HCT116 (cell line): ENCODE data around the gene NIN. TPM values are rescaled to one million over a fixed set of nuclear protein-coding genes. Genes with fewer than 3 reads are reported as not detected.
A peak's percentile ranks its signal among the peaks of the same experiment; 100 is the strongest.

Source experiments
- ATAC-seq: fragments of 200-7000 bp; cut with Tn5 transposase; 2 replicates; pipeline ENCODE4 v1.9.1; 2020; ENCODE audit warnings: mild to moderate bottlenecking, moderate library complexity
- BruUV-seq: library from RNA; stranded (reverse); fragments of 400-500 nt; replicated peaks from 2 replicates; lab custom pipeline; 2021; lab: Mats Ljungman, UMichigan
- CTCF ChIA-PET: fragments of 300-600 bp; sonication (Branson Sonifier 250); formaldehyde crosslinking; loops from one replicate; lab custom pipeline; 2021; ENCODE audit warnings: antibody characterized with exemption; lab: Charles Lee
- POLR2A ChIA-PET: fragments of 300-600, 350-600 bp; sonication (Branson Sonifier 250); formaldehyde crosslinking; loops from one replicate; lab custom pipeline; 2021; ENCODE audit warnings: antibody characterized with exemption; lab: Charles Lee
- RAD21 ChIA-PET, 2 experiments: fragments of 300-600 bp; sonication (Branson Sonifier 250); formaldehyde crosslinking; loops; one replicate each; lab custom pipeline; 2023; ENCODE audit warnings: low total read pairs in 2 of 2; ENCODE audit not compliant: uncharacterized antibody in 2 of 2, unreplicated experiment in 2 of 2, low non-redundant PET in 1 of 2; lab: Charles Lee
- DNase-seq: peaks from one replicate; pipeline ENCODE4 v3.0.0-alpha.2; 2010; ENCODE audit warnings: low read depth, low spot score
- H2AFZ ChIP-seq: fragments of 200-600 bp; shearing (Covaris generic), sonication (generic); 2 replicates; pipeline ENCODE4 v1.6.1; 2017; ENCODE audit warnings: low read depth, mixed run types, mixed read lengths, antibody characterized with exemption, low read length; ENCODE audit not compliant: poor library complexity, severe bottlenecking
- H3K27ac ChIP-seq: 2 replicates; pipeline ENCODE4 v1.5.1; 2012; ENCODE audit warnings: low read depth, low read length
- H3K27me3 ChIP-seq: fragments of 200-600 bp; sonication (generic); 2 replicates; pipeline ENCODE4 v1.6.1; 2016; ENCODE audit warnings: mixed run types, low read length, mixed read lengths; ENCODE audit not compliant: insufficient read depth
- H3K36me3 ChIP-seq, 2 experiments: fragments of 200-500 bp in 1 of 2; fragments of 200-600 bp in 1 of 2; sonication (Bioruptor generic) in 1 of 2; sonication (generic) in 1 of 2; 2 replicates each; pipeline versions ENCODE4 v1.5.1 to v1.6.1; 2014 to 2016; ENCODE audit warnings: low read length in 2 of 2, inconsistent platforms in 1 of 2, mixed read lengths in 1 of 2, mixed run types in 1 of 2; ENCODE audit not compliant: insufficient read depth in 2 of 2, control insufficient read depth in 1 of 2
- H3K4me1 ChIP-seq, 2 experiments: fragments of 200-600 bp in 1 of 2; sonication (generic) in 1 of 2; 2 replicates each; pipeline versions ENCODE4 v1.5.1 to v1.6.1; 2012 to 2017; ENCODE audit warnings: low read length in 2 of 2, inconsistent platforms in 1 of 2, mild to moderate bottlenecking in 1 of 2, mixed read lengths in 1 of 2, mixed run types in 1 of 2, moderate library complexity in 1 of 2; ENCODE audit not compliant: insufficient read depth in 2 of 2, control insufficient read depth in 1 of 2
- H3K4me2 ChIP-seq: fragments of 200-600 bp; sonication (generic); 2 replicates; pipeline ENCODE4 v1.6.1; 2017; ENCODE audit warnings: mixed run types, low read length, mixed read lengths
- H3K4me3 ChIP-seq, 2 experiments: fragments of 200-600 bp in 1 of 2; sonication (generic) in 1 of 2; replicated peaks in 1 of 2; 2 replicates each; pipeline ENCODE4 v1.5.1; 2011 to 2016; ENCODE audit warnings: low read length in 2 of 2, control low read depth in 1 of 2, low read depth in 1 of 2, mild to moderate bottlenecking in 1 of 2, mixed read lengths in 1 of 2, mixed run types in 1 of 2
- H3K79me2 ChIP-seq: fragments of 200-600 bp; sonication (generic); 2 replicates; pipeline ENCODE4 v1.6.1; 2017; ENCODE audit warnings: mild to moderate bottlenecking, mixed run types, low read length, moderate library complexity, mixed read lengths; ENCODE audit not compliant: insufficient read depth
- H3K9ac ChIP-seq: fragments of 200-600 bp; sonication (generic); 2 replicates; pipeline ENCODE4 v1.6.1; 2016; ENCODE audit warnings: low read length, mixed read lengths
- H3K9me2 ChIP-seq: fragments of 200-600 bp; sonication (generic), shearing (Covaris generic); 2 replicates; pipeline ENCODE4 v1.6.1; 2017; ENCODE audit warnings: mixed run types, mild to moderate bottlenecking, moderate library complexity; ENCODE audit not compliant: insufficient read depth
- H3K9me3 ChIP-seq, 2 experiments: fragments of 200-500 bp in 1 of 2; fragments of 200-600 bp in 1 of 2; sonication (Bioruptor generic) in 1 of 2; sonication (generic) in 1 of 2; 2 replicates each; pipeline ENCODE4 v1.6.1; 2014 to 2017; ENCODE audit warnings: low read length in 2 of 2, mixed read lengths in 2 of 2, inconsistent platforms in 1 of 2, low read depth in 1 of 2, mild to moderate bottlenecking in 1 of 2, mixed run types in 1 of 2, moderate library complexity in 1 of 2; ENCODE audit not compliant: control insufficient read depth in 1 of 2, insufficient read depth in 1 of 2
- H4K20me1 ChIP-seq: fragments of 200-600 bp; sonication (generic), shearing (Covaris generic); 2 replicates; pipeline ENCODE4 v1.6.1; 2017; ENCODE audit warnings: mixed run types, mild to moderate bottlenecking, moderate library complexity; ENCODE audit not compliant: insufficient read depth
- EGR1 ChIP-seq: IDR thresholded peaks from 2 replicates; pipeline ENCODE4 v1.6.1; 2012; ENCODE audit warnings: low read depth
- ELF1 ChIP-seq: IDR thresholded peaks from 2 replicates; pipeline ENCODE4 v1.6.1; 2012; ENCODE audit warnings: low read depth, borderline replicate concordance
- EZH2phosphoT487 ChIP-seq: fragments of 200-600 bp; IDR thresholded peaks from 2 replicates; pipeline ENCODE4 v1.6.1; 2018; ENCODE audit warnings: antibody characterized with exemption, borderline replicate concordance
- FOSL1 ChIP-seq: IDR thresholded peaks from 2 replicates; pipeline ENCODE4 v1.6.1; 2012; ENCODE audit warnings: low read depth
- JUND ChIP-seq: IDR thresholded peaks from 2 replicates; pipeline ENCODE4 v1.6.1; 2012
- POLR2A ChIP-seq: IDR thresholded peaks from 2 replicates; pipeline ENCODE4 v1.7.0; 2011; ENCODE audit warnings: borderline replicate concordance; ENCODE audit not compliant: insufficient read depth, insufficient read length; ENCODE audit errors: extremely low read depth
- POLR2AphosphoS5 ChIP-seq: IDR thresholded peaks from 2 replicates; pipeline ENCODE4 v1.6.1; 2011; ENCODE audit warnings: mild to moderate bottlenecking, low read depth, low read length, moderate library complexity
- RAD21 ChIP-seq: IDR thresholded peaks from 2 replicates; pipeline ENCODE4 v1.6.1; 2012; ENCODE audit warnings: low read depth, mild to moderate bottlenecking
- SP1 ChIP-seq: IDR thresholded peaks from 2 replicates; pipeline ENCODE4 v1.6.1; 2012; ENCODE audit warnings: low read depth
- SRF ChIP-seq: IDR thresholded peaks from 2 replicates; pipeline ENCODE4 v1.6.1; 2012; ENCODE audit warnings: low read depth
- YY1 ChIP-seq: IDR thresholded peaks from 2 replicates; pipeline ENCODE4 v1.6.1; 2011; ENCODE audit warnings: low read length, low read depth, moderate library complexity, mild to moderate bottlenecking; ENCODE audit not compliant: insufficient replicate concordance; ENCODE audit errors: extremely low read depth
- ZFX ChIP-seq: fragments of 450-650 bp; IDR thresholded peaks from 2 replicates; pipeline ENCODE4 v1.6.1; 2017
- ZNF274 ChIP-seq: fragments of 200-500 bp; sonication (Bioruptor generic); IDR thresholded peaks from 2 replicates; pipeline ENCODE4 v1.6.1; 2014; ENCODE audit warnings: mild to moderate bottlenecking, low read depth, low read length, inconsistent platforms
- intact Hi-C: fragments of 100-400 bp; cut with micrococcal nuclease; formaldehyde crosslinking; loops from 2 replicates; pipeline ENCODE4 v1.10.0; 2022
- total RNA-seq: library from RNA; stranded (reverse); gene quantifications from one replicate; pipeline ENCODE4 v1.2.1, GENCODE V29; 2021; ENCODE audit not compliant: unreplicated experiment
- TF ChIP-seq, protein P1 (sequence below): IDR thresholded peaks from 2 replicates; pipeline ENCODE4 v1.6.1; 2012; ENCODE audit warnings: low read depth
- TF ChIP-seq, protein P2 (sequence below): IDR thresholded peaks from 2 replicates; pipeline ENCODE4 v1.6.1; 2011; ENCODE audit warnings: mild to moderate bottlenecking, low read length, moderate library complexity; ENCODE audit not compliant: insufficient replicate concordance; ENCODE audit errors: extremely low read depth

Gene NIN
- total RNA-seq, 1 experiment from 2014 or later, result 39.6 TPM

DNA sequence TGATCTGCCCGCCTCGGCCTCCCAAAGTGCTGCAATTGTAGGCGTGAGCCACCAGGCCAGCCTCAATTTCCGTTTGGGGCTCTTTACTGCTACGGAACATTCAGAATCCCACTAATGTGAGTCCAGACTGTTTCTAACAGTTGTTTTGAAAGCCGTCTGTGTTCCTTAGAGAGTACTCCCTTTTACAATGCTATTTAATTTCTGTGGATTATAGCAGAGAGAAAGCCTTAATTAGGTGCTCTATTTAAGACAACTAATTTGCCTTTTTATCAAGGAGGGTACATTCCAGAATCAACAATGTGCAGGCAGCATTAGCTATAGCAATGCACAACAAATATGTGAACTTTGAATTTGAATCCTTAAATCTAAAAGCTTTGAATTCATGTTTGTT is 160.1 kb downstream of the NIN start:
- H3K79me2 ChIP-seq, result peaks cover 20% of the 10 kb centered on the region
- 0 out of 2 replicates have a peak overlapping the region, but pooled peaks have one; percentile 1 for H3K27ac ChIP-seq
- BruUV-seq, result no TSS peak
- H3K9me3 ChIP-seq, result no peaks in the 10 kb centered on the region
- intact Hi-C loops, result no loop called here
- no peak for DNase-seq
- TF ChIP-seq, protein P1, sequence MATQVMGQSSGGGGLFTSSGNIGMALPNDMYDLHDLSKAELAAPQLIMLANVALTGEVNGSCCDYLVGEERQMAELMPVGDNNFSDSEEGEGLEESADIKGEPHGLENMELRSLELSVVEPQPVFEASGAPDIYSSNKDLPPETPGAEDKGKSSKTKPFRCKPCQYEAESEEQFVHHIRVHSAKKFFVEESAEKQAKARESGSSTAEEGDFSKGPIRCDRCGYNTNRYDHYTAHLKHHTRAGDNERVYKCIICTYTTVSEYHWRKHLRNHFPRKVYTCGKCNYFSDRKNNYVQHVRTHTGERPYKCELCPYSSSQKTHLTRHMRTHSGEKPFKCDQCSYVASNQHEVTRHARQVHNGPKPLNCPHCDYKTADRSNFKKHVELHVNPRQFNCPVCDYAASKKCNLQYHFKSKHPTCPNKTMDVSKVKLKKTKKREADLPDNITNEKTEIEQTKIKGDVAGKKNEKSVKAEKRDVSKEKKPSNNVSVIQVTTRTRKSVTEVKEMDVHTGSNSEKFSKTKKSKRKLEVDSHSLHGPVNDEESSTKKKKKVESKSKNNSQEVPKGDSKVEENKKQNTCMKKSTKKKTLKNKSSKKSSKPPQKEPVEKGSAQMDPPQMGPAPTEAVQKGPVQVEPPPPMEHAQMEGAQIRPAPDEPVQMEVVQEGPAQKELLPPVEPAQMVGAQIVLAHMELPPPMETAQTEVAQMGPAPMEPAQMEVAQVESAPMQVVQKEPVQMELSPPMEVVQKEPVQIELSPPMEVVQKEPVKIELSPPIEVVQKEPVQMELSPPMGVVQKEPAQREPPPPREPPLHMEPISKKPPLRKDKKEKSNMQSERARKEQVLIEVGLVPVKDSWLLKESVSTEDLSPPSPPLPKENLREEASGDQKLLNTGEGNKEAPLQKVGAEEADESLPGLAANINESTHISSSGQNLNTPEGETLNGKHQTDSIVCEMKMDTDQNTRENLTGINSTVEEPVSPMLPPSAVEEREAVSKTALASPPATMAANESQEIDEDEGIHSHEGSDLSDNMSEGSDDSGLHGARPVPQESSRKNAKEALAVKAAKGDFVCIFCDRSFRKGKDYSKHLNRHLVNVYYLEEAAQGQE, result no peak
- no peak for TF ChIP-seq YY1
- TF ChIP-seq, protein P2, sequence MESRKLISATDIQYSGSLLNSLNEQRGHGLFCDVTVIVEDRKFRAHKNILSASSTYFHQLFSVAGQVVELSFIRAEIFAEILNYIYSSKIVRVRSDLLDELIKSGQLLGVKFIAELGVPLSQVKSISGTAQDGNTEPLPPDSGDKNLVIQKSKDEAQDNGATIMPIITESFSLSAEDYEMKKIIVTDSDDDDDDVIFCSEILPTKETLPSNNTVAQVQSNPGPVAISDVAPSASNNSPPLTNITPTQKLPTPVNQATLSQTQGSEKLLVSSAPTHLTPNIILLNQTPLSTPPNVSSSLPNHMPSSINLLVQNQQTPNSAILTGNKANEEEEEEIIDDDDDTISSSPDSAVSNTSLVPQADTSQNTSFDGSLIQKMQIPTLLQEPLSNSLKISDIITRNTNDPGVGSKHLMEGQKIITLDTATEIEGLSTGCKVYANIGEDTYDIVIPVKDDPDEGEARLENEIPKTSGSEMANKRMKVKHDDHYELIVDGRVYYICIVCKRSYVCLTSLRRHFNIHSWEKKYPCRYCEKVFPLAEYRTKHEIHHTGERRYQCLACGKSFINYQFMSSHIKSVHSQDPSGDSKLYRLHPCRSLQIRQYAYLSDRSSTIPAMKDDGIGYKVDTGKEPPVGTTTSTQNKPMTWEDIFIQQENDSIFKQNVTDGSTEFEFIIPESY, result no peak
- TF ChIP-seq ELF1, result no peak
- TF ChIP-seq POLR2A, result no peak
- no peak for TF ChIP-seq SP1
- no peak for TF ChIP-seq SRF
- TF ChIP-seq POLR2AphosphoS5, result no peak
- no peak for TF ChIP-seq JUND
- no peak for TF ChIP-seq RAD21
- TF ChIP-seq ZNF274, result no peak
- TF ChIP-seq EZH2phosphoT487, result no peak
- no peak for TF ChIP-seq FOSL1
- no peak for TF ChIP-seq EGR1
- no peak for TF ChIP-seq ZFX
- TF ChIP-seq, all 23 proteins: peak for 0
- no peak for ATAC-seq
- Histone ChIP-seq H2AFZ (peak overlapping the region; percentile 42), H3K36me3 (no peaks in the 10 kb centered on the region), H4K20me1 (peaks cover 5% of the 10 kb centered on the region; the same call in 1 of the 2 replicates), H3K9me2 (no peaks in the 10 kb centered on the region), H3K4me2 (peak overlapping the region; percentile 76), H3K4me1 (peaks cover 25 to 51% of the 10 kb centered on the region in 2 experiments), H3K9ac (no peak overlapping the region), H3K27me3 (no peaks in the 10 kb centered on the region), H3K4me3 (no peak overlapping the region)
- ChIA-PET CTCF (interaction anchor here (1.5 kb wide), 1 partner anchor 106 kb away, joined by 5 read pairs; no protein-coding TSS in a partner anchor), POLR2A (interaction anchor here (0.7 kb wide), 1 partner anchor 9 kb away, joined by 3 read pairs; no protein-coding TSS in a partner anchor), RAD21 (no interaction called here)
